H9 (cell line): ENCODE data around the gene RHOD. TPM values are rescaled to one million over a fixed set of nuclear protein-coding genes. Genes with fewer than 3 reads are reported as not detected.

Experiments used
- DNase-seq: peaks from one replicate; pipeline ENCODE4 v3.0.0-alpha.2; 2017
- H2AFZ ChIP-seq: one replicate; pipeline ENCODE4 v1.6.1; 2013; ENCODE audit warnings: mild to moderate bottlenecking, low read length, control low read depth, moderate library complexity
- H2AK5ac ChIP-seq: 2 replicates; pipeline ENCODE4 v1.6.1; 2013; ENCODE audit warnings: low read length, control low read depth, mixed read lengths; ENCODE audit not compliant: insufficient read length
- H2BK120ac ChIP-seq: one replicate; pipeline ENCODE4 v1.6.1; 2013; ENCODE audit warnings: low read depth, mild to moderate bottlenecking, low read length, control low read depth, inconsistent platforms; ENCODE audit not compliant: poor library complexity, severe bottlenecking
- H2BK12ac ChIP-seq: 2 replicates; pipeline ENCODE4 v1.6.1; 2013; ENCODE audit warnings: low read length, control low read depth, mixed read lengths, low read depth; ENCODE audit not compliant: insufficient read length
- H2BK15ac ChIP-seq: 2 replicates; pipeline ENCODE4 v1.6.1; 2013; ENCODE audit warnings: low read depth, low read length, control low read depth
- H2BK20ac ChIP-seq: one replicate; pipeline ENCODE4 v1.6.1; 2013; ENCODE audit warnings: low read depth, mild to moderate bottlenecking, low read length, control low read depth, inconsistent platforms; ENCODE audit not compliant: poor library complexity, severe bottlenecking
- H2BK5ac ChIP-seq: 2 replicates; pipeline ENCODE4 v1.6.1; 2013; ENCODE audit warnings: low read length, control low read depth, mixed read lengths; ENCODE audit not compliant: insufficient read length
- H3K14ac ChIP-seq: 2 replicates; pipeline ENCODE4 v1.6.1; 2013; ENCODE audit warnings: low read length, control low read depth; ENCODE audit not compliant: insufficient read depth
- H3K18ac ChIP-seq: 2 replicates; pipeline ENCODE4 v1.6.1; 2013; ENCODE audit warnings: low read depth, mild to moderate bottlenecking, mixed read lengths, low read length, control low read depth; ENCODE audit not compliant: insufficient read length
- H3K23ac ChIP-seq: 2 replicates; pipeline ENCODE4 v1.6.1; 2013; ENCODE audit warnings: low read length, control low read depth, mixed read lengths, low read depth; ENCODE audit not compliant: insufficient read length
- H3K23me2 ChIP-seq: 2 replicates; pipeline ENCODE4 v1.6.1; 2013; ENCODE audit warnings: low read depth, mild to moderate bottlenecking, mixed read lengths, low read length, control low read depth; ENCODE audit not compliant: insufficient read length, poor library complexity, severe bottlenecking
- H3K27ac ChIP-seq: 2 replicates; pipeline ENCODE4 v1.5.1; 2013; ENCODE audit warnings: low read length, control low read depth, mixed read lengths, low read depth; ENCODE audit not compliant: insufficient read length
- H3K27me3 ChIP-seq: 2 replicates; pipeline ENCODE4 v1.6.1; 2013; ENCODE audit warnings: low read length, control low read depth, inconsistent platforms; ENCODE audit not compliant: insufficient read depth
- H3K4ac ChIP-seq: 2 replicates; pipeline ENCODE4 v1.6.1; 2013; ENCODE audit warnings: low read depth, mild to moderate bottlenecking, control low read depth, inconsistent platforms, low read length, moderate library complexity
- H3K4me1 ChIP-seq: 2 replicates; pipeline ENCODE4 v1.6.1; 2013; ENCODE audit warnings: low read length, control low read depth, inconsistent platforms; ENCODE audit not compliant: insufficient read depth
- H3K4me2 ChIP-seq: 2 replicates; pipeline ENCODE4 v1.6.1; 2013; ENCODE audit warnings: low read length, control low read depth, mixed read lengths; ENCODE audit not compliant: insufficient read length, insufficient read depth
- H3K56ac ChIP-seq: 2 replicates; pipeline ENCODE4 v1.6.1; 2013; ENCODE audit warnings: low read depth, mild to moderate bottlenecking, mixed read lengths, low read length, control low read depth; ENCODE audit not compliant: insufficient read length
- H3K79me1 ChIP-seq: 2 replicates; pipeline ENCODE4 v1.6.1; 2013; ENCODE audit warnings: low read depth, mild to moderate bottlenecking, moderate library complexity, low read length, control low read depth, inconsistent platforms; ENCODE audit not compliant: insufficient read depth, poor library complexity, severe bottlenecking
- H3K79me2 ChIP-seq: 2 replicates; pipeline ENCODE4 v1.6.1; 2013; ENCODE audit warnings: low read length, control low read depth, inconsistent platforms; ENCODE audit not compliant: insufficient read depth
- H3K9ac ChIP-seq: 2 replicates; pipeline ENCODE4 v1.6.1; 2013; ENCODE audit warnings: low read length, control low read depth, mixed read lengths; ENCODE audit not compliant: insufficient read length; ENCODE audit errors: extremely low read depth
- H3K9me3 ChIP-seq: one replicate; pipeline ENCODE4 v1.6.1; 2013; ENCODE audit warnings: low read depth, low read length, inconsistent platforms; ENCODE audit not compliant: control insufficient read depth
- H3T11ph ChIP-seq: one replicate; pipeline ENCODE4 v1.6.1; 2013; ENCODE audit warnings: mild to moderate bottlenecking, low read length, control low read depth, inconsistent platforms
- H4K20me1 ChIP-seq: one replicate; pipeline ENCODE4 v1.6.1; 2013; ENCODE audit not compliant: control insufficient read depth, insufficient read length, insufficient read depth
- H4K5ac ChIP-seq: 2 replicates; pipeline ENCODE4 v1.6.1; 2013; ENCODE audit warnings: low read depth, mild to moderate bottlenecking, mixed read lengths, low read length, control low read depth; ENCODE audit not compliant: insufficient read length
- H4K8ac ChIP-seq: replicated peaks from 2 replicates; pipeline ENCODE4 v1.6.1; 2013; ENCODE audit warnings: low read length, control low read depth, mixed read lengths, low read depth; ENCODE audit not compliant: insufficient read length
- H4K91ac ChIP-seq: 2 replicates; pipeline ENCODE4 v1.6.1; 2013; ENCODE audit warnings: low read depth, mild to moderate bottlenecking, moderate library complexity, mixed read lengths, low read length, control low read depth; ENCODE audit not compliant: insufficient read length
- H3K27ac Mint-ChIP-seq, 3 experiments: 2 replicates in 2 of 3; 3 replicates in 1 of 3; pipeline ENCODE4 v1.8.0; 2020 to 2021; ENCODE audit warnings: mixed read lengths in 3 of 3, mild to moderate bottlenecking in 1 of 3, moderate library complexity in 1 of 3
- H3K27me3 Mint-ChIP-seq: 2 replicates; pipeline ENCODE4 v1.8.0; 2021; ENCODE audit warnings: low read depth, mild to moderate bottlenecking, moderate library complexity, mixed read lengths
- H3K36me3 Mint-ChIP-seq, 3 experiments: 2 replicates in 2 of 3; 3 replicates in 1 of 3; pipeline ENCODE4 v1.8.0; 2020 to 2021; ENCODE audit warnings: low read depth in 3 of 3, mixed read lengths in 3 of 3; ENCODE audit not compliant: insufficient read depth in 1 of 3
- H3K4me1 Mint-ChIP-seq, 2 experiments: 2 replicates each; pipeline ENCODE4 v1.8.0; 2020; ENCODE audit warnings: mixed read lengths in 2 of 2
- H3K4me3 Mint-ChIP-seq, 2 experiments: 2 replicates in 1 of 2; 3 replicates in 1 of 2; pipeline ENCODE4 v1.8.0; 2020 to 2021; ENCODE audit warnings: mild to moderate bottlenecking in 2 of 2, mixed read lengths in 2 of 2, moderate library complexity in 1 of 2
- H3K9me3 Mint-ChIP-seq, 2 experiments: 2 replicates in 1 of 2; 3 replicates in 1 of 2; pipeline ENCODE4 v1.8.0; 2020; ENCODE audit warnings: mild to moderate bottlenecking in 2 of 2, mixed read lengths in 2 of 2, moderate library complexity in 1 of 2
- WGBS: extraction: QIAGEN DNeasy Blood & Tissue Kit; methylation state at CpG from one replicate; pipeline ENCODE4 v1.1.7; 2013; ENCODE audit warnings: missing lambda C conversion rate, low lambda C conversion rate, mixed read lengths; ENCODE audit not compliant: insufficient read length; ENCODE audit errors: extremely low coverage; 5-methylcytosine and 5-hydroxymethylcytosine counted together
- total RNA-seq: library from RNA; stranded (reverse); gene quantifications from 2 replicates; pipeline ENCODE4 v1.2.1, GENCODE V29; 2021
- TF ChIP-seq, protein P1 (sequence below): fragments of 200-600 bp; sonication (generic); conservative IDR thresholded peaks from 3 replicates; pipeline ENCODE4 v1.8.0; 2021; ENCODE audit warnings: antibody characterized with exemption, mild to moderate bottlenecking

The RHOD gene
- total RNA-seq, 1 experiment from 2014 or later = 14.8 TPM

DNA sequence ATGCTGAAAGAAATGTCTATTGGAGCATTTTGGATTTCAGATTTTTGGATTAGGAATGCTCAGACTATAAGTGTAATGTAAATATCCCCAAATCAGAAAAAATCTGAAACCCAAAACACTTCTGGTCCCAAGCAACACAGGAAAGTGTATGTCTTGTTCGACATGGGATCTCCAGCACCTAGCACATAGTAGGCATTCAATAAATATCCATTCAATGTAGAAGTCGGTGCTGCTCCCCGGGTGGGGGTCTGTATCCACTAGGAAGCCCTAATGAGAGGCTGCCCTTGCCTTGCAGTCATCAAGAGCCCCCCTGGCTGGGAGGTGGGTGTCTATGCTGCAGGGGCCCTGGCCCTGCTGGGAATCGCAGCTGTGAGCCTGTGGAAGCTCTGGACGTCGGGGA, 22.3 kb upstream of the RHOD start:
- H2BK12ac ChIP-seq = no peak overlapping the region

More for the DNA sequence above, 22.3 kb upstream of the RHOD start:
- Histone ChIP-seq H3K18ac (no peak overlapping the region), H3K56ac (no peak overlapping the region), H3K23me2 (no peaks in the 10 kb centered on the region), H3K9me3 (no peaks in the 10 kb centered on the region), H3K9ac (no peak overlapping the region), H2BK5ac (no peak overlapping the region), H2AK5ac (no peak overlapping the region), H3T11ph (no peak overlapping the region), H4K20me1 (no peaks in the 10 kb centered on the region), H2BK15ac (no peak overlapping the region), H3K4ac (no peak overlapping the region), H3K79me2 (no peaks in the 10 kb centered on the region), H2BK120ac (no peak overlapping the region), H4K8ac (no peak overlapping the region), H3K79me1 (no peaks in the 10 kb centered on the region), H3K27me3 (no peaks in the 10 kb centered on the region), H3K14ac (no peak overlapping the region), H3K27ac (no peak overlapping the region), H3K23ac (no peak overlapping the region), H3K4me1 (no peaks in the 10 kb centered on the region), H4K91ac (no peak overlapping the region), H3K4me2 (no peak overlapping the region), H2BK20ac (no peak overlapping the region), H2AFZ (no peak overlapping the region), H4K5ac (no peak overlapping the region)
- Mint-ChIP-seq H3K9me3 (no peaks in the 10 kb centered on the region), H3K4me3 (no peak overlapping the region), H3K4me1 (peaks cover 14 to 16% of the 10 kb centered on the region in 2 experiments), H3K27me3 (no peaks in the 10 kb centered on the region), H3K27ac (no peak overlapping the region), H3K36me3 (no peaks in the 10 kb centered on the region)
- TF ChIP-seq, protein P1, sequence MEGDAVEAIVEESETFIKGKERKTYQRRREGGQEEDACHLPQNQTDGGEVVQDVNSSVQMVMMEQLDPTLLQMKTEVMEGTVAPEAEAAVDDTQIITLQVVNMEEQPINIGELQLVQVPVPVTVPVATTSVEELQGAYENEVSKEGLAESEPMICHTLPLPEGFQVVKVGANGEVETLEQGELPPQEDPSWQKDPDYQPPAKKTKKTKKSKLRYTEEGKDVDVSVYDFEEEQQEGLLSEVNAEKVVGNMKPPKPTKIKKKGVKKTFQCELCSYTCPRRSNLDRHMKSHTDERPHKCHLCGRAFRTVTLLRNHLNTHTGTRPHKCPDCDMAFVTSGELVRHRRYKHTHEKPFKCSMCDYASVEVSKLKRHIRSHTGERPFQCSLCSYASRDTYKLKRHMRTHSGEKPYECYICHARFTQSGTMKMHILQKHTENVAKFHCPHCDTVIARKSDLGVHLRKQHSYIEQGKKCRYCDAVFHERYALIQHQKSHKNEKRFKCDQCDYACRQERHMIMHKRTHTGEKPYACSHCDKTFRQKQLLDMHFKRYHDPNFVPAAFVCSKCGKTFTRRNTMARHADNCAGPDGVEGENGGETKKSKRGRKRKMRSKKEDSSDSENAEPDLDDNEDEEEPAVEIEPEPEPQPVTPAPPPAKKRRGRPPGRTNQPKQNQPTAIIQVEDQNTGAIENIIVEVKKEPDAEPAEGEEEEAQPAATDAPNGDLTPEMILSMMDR = no peak
- no peak for DNase-seq
- no CpG with 5 or more reads among the region's 6 CpGs for WGBS
